ENCODE results near the gene RANBP17. TPM values are rescaled to one million over a fixed set of nuclear protein-coding genes. Genes with fewer than 3 reads are reported as not detected.

The RANBP17 gene
- total RNA-seq, 1 experiment from 2014 or later, result 3.7 TPM

DNA sequence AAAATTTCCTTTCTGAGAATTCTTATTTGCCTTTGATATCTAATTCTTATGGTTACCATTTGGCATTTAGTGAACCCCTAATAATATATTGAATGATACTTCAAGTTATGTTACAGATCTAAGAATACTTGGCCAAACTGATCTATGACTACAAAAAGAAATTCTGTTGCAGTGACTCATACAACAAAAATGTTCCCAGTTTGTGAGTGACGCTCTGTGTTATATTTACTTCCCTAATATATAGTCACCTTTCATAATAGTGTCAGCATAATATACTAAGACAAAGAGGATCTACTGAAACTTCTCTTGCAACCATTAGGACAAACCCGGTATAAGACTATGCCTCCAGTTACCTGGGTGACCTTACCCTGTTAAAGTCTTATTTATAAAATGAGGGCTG is 230.4 kb downstream of the RANBP17 start:
- DNase-seq (ENCODE audit: low spot score), result peak; percentile 10

DNA sequence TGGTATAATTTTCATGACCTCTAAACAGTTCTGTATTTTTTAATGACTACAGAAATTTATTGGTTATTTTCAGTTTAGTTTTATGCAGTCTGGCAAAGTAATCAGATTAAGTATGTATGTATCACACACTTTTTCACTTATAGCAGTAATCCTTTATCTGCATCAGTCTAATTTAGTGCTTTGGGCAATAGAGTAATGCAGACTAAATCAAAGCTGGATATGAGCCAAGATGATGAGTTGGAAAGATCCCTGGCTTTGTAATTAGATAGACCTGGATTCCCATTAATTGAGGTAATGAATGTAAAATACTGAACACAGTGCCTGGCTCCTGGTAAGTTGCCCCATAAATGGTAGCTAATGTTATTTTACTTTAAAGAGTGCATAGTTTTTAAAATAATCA is 231.8 kb downstream of the RANBP17 start:
- no peak for DNase-seq (ENCODE audit: low spot score)

DNA sequence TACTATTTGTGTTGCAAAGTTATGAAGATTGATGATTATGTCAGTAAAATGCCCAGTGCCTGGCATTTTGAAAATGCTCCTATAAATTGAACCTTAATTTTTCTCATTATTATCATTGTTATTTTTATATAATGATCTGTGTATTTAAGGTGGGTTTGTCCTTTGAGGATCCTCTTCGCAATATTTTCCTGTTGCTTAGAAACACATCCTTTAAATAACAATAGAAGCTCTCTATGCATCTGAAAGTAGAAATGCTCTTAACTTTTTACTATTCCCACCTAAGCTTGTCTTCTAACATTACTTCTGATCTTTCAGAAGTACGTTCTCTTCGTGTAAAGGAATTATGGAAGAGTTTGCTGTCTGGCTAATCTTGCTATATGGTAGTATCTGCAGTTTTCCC is 232.5 kb downstream of the RANBP17 start:
- DNase-seq (ENCODE audit: low spot score), result no peak

DNA sequence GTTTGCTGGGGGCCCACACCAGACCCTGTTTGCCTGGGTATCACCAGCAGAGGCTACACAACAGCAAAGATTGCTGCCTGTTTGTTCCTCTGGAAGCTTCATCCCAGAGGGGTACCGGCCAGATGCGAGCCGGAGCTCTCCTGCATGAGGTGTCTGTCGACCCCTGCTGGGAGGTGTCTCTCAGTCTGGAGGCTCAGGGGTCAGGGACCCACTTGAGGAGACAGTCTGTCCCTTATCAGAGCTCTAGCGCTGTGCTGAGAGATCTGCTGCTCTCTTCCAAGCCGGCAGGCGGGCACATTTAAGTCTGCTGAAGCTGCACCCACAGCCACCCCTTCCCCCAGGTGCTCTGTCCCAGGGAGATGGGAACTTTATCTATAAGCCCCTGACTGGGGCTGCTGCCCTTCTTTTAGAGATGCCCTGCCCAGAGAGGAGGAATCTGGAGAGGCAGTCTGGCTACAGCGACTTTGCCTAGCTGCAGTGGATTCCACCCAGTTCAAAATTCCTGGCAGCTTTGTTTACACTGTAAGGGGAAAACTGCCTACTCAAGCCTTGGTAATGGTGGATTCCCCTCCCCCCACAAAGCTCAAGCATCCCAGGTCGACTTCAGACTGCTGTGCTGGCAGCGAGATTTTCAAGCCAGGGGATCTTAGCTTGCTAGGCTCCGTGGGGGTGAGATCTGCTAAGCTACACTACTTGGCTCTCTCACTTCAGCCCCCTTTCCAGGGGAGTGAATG is 241.2 kb downstream of the RANBP17 start:
- DNase-seq (ENCODE audit: low spot score), result no peak

DNA sequence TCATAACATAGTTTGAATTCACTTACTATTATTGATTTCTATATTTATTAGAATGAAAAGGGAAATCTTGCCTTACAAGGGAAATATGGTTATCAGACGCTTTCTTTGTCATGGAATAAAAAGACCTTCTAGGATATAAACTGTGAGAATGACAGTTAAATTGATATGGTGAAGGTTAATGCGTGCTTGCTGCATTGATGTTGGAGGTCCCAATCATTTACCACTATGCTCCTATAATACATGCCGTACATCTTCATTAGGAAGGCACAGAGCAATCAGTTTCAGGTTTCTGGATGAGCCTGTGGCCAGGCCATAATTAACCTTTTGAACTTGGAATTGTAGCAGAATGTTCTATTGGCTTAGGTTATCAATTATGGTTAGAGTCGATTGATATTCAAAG is 245.9 kb downstream of the RANBP17 start:
- DNase-seq (ENCODE audit: low spot score), result no peak

DNA sequence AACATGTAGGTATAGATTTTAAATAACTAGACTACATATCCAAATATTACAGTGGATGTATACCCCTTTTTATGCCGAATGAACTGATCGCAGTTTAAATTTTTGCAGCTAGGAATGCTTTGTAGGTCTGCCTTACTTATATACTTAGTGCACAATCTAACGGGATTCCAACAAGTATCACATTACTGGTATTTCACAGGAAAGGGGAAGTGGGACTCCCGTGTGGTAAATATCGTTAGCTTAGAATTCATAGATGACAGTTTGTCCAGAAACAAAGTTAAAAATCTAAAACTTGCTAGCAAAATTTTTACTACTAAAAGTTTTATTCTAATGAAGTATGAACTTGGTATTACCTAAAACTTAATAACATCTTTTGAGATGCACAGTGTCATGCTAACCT is 253.7 kb downstream of the RANBP17 start:
- DNase-seq (ENCODE audit: low spot score), result no peak

DNA sequence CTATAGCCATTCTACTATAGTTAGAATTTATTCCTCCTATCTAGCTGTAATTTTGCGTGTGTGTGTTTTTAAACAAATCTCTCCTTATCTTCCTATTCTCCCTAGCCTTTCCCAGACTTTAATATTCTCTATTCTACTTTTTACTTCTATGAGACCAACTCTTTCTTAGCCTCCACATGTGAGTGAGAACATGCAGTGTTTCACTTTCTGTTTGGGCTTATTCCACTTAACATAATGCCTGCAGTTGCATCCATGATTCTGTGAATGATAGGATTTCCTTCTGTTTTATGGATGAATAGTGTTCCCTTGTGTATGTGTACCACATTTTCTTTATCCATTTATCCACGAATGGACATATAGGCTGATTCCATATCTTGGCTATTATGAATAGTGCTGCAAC is 254.9 kb downstream of the RANBP17 start:
- no peak for DNase-seq (ENCODE audit: low spot score)

DNA sequence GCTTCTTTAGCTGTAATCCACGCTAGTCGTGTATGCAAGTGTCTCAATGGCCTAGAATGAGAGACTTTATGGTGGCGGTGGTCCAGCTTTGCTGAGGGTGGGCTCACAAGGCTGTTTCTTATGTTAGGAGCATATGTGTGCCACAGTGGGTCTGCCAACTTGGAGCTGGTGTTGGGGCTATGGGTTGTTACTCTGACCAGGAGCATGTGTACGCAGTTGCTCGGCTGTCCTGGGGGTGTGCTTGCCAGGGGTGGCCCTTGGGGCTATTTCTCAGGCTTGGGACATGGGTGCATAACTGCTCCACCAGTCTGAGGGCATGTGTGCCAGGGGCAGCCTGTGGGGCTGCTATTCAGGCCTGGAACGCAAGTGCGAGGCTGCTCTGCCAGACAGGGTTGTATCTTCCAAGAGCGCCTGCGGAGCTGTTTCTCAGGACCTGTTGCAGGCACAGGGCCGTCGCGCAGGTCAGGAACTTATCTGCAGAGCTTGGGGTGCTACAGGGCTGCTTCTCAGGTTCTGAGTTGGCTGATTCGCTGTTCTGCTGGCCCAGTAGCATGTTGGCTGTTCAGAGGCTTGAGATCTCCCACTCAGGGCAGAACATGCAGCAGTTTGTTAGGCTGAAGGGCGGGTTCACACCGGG is 259.3 kb downstream of the RANBP17 start:
- no peak for DNase-seq (ENCODE audit: low spot score)

DNA sequence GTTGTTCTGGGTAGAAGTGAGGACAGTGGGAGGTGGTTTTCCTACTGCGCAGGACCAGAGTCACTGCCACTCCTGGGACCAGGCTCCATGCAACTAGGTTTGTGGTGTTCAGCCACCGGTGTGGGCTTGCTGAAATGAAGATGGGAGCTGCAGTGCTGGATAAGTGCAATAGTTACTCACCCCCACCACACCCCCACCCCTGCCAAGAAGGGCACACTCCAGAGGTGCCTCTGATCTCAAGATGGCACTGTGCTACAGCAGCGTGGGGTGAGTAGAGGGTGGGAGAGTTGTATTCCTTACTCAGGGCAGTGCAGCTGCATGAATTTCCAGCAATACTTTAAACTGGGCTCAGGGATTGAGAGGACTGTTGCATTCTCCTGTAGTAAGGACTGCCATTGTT is 259.8 kb downstream of the RANBP17 start:
- no peak for DNase-seq (ENCODE audit: low spot score)

DNA sequence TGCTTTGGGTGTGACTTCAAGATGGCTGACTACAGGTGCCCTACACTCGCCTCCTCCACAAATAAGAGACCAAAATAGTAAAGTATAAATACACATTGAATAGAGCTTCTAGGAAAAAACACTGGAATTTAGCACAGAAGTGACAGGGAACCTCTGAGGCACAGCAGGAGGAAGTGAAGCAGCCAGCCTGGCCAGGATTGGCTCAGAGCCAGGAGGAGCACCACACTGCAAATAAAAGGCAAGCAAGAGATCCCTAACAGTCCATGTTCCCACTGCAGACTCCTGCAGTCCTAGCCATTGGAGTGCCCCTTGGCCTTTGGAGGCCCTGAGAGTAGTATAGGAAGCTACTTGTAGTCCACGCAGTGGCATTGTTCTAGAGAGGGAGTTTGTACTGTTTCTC is 260.6 kb downstream of the RANBP17 start:
- DNase-seq (ENCODE audit: low spot score), result peak; percentile 16

DNA sequence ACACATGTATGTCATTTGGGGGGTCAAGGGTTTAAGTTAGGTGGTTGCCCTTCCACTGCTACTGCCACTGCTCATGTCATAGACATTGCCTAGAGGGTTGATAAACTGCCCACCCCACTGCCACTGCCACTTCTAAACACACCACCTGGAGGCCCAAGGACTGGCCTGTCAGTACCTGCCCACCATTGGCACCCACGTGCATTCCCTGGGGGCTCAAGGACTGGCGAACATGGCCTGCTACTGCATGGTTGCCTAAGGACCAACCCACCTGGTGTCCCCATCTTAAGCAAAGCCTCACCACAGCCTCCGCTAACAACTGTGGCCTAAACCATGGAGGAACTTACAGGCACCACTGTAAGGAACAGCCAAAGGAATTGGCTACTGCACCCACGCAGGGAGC is 261.6 kb downstream of the RANBP17 start:
- no peak for DNase-seq (ENCODE audit: low spot score)

DNA sequence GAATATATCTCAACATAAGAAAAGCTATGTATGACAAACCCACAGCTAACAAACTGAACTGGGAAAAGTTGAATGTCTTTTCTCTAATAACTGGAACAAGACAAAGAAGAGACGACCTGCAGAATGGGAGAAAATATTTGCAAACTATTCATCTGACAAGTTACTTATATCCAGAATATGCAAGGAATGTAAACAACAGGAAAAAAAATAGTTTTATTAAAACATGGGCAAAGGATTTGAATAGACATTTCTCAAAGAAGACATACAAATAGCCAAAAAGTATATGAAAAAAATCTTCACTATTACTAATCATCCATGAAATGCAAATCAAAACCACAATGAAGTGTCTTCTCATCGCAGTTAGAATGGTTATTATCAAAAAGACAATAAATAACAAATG is 265.5 kb downstream of the RANBP17 start:
- DNase-seq (ENCODE audit: low spot score), result no peak

DNA sequence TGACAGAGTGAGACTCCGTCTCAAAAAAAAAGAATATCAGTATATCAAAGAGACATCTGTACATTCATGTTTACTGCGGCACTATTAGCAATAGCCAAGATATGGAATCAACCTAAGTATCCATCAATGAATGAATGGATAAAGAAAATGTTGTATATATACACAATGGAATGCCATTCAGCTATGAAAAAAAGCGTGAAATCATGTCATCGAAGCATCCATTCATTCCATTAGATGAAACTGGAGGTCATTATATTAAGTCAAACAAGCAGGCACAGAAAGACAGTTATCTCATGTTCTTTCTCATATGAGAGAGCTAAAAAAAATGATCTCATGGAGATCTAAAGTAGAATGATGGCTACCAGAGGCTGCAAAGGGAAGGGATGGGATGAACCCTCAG is 266.3 kb downstream of the RANBP17 start:
- DNase-seq (ENCODE audit: low spot score), result no peak

DNA sequence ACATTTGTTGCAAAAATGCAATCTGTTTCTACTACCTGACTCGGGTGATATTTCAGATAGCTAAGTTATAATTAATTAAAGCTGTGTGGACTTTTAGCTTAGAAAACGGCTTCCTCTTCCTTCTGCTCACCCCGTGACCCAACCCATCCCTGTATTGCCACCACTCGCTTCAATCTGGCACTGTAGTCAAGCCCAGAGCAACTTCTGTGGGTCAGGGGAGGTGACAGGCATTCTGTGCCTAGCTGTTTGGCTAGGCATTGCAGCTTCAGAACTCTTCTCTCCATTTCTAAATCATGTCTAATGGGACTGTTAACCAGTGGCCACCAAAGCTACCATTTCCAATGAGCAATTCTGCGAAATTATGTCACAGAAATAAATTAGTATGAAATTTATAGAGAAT is 267.5 kb downstream of the RANBP17 start:
- DNase-seq (ENCODE audit: low spot score), result no peak

DNA sequence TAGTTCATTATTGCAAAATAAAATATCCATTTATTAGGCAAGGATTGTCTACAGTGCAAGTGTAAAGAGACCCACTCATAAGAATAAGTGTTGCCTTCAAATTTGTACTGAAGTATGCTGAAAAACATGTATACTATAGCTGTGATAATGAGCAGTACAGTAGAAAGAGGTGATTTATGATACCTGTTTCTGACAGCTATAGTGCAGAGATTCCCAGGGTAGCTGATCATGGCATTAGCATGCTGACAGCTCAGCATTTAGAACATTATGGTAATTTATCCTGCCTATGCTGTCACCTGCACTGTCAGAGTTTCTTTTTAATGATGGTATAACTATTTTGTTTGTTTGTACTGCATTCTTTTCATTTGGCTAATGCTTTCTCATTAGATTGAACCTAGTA is 269.7 kb downstream of the RANBP17 start:
- no peak for DNase-seq (ENCODE audit: low spot score)

DNA sequence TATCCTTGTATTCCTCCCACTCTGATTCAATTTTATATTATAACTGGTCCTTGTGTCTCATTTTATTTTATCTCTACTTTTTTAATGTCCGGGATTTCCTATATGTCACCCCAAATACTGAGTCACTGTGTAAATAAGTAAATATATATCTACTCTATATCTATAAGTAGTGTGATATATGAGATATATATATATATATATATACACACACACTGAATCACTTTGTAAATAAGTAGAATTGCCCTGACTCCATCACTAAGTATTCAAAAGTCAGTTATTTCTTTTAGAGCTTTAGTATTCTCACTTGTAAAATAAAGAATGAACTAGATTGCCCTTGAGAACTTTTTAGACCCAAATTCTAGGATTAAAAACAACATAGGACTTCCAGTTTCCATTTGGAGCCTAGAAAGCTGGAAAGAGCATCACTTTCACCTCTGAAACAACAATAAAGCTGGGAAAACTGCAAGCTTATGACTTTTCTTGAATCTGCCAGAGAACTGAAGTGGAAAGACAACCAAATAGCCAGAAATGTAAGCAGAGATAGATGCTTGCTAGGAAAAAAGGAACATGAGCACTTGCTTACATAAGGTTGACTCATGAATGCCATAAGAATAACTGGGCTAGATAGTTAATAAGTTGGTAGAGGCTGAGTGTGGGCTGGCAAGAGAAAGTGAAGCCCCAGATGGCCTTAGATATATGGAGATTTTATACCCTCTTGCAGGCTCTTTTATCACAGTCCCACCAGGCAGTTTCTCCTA is 276.1 kb downstream of the RANBP17 start:
- DNase-seq (ENCODE audit: low spot score), result no peak

DNA sequence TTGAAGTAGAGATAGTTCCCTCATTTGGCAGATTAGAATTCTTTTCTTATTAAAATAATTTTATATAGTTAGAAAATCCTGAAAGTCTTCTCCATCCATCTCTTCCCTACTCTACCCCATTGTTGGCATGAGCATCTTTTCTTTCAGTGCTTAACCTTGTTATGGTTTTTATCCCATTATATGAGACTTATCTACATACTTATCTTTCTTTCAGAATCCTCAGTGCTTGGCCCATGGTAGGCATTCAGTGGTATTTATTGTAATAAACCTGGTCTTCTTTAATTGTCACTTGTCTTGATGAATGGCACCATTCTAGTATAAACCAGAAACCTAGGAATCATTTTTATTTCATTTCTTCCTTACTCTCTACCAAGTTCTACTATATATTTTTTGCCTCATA is 277.4 kb downstream of the RANBP17 start:
- DNase-seq (ENCODE audit: low spot score), result no peak

DNA sequence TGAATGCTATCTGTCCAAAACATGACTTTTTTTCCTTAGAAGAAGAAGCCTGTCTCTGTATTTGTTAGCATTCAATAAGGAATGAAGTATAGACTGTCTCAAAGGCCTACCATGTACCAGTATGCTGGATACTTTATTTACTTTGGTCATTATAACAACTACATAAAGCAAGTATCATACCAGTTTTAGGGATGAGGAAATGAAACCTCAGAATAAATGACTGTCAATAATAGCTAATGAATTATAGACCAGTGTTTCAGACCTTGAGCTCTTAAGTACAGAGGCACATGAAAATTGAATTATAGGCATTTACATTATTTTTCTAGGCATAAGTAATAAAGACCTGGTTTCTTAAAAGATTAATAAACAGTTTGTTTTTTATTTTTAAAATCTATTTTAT is 280.8 kb downstream of the RANBP17 start:
- DNase-seq (ENCODE audit: low spot score), result no peak

DNA sequence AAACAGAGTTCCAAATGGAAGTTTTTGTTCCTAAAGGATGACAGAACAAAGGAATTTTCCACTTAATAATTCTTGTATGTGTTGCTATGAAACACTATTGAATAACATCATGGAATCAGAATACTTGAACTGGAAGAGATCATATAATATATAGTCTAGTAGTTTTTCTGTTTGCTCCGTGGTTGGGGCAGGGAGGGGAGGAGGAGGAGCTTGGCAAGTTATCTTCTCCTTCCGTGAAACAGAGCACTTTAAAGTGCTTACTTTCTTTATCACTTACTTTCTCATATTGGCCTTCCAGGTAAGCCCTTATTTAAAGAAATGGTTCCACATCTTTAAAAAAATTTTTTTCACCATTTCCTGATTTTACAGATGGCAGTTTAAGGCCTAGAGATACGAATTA is 281.4 kb downstream of the RANBP17 start:
- no peak for DNase-seq (ENCODE audit: low spot score)

DNA sequence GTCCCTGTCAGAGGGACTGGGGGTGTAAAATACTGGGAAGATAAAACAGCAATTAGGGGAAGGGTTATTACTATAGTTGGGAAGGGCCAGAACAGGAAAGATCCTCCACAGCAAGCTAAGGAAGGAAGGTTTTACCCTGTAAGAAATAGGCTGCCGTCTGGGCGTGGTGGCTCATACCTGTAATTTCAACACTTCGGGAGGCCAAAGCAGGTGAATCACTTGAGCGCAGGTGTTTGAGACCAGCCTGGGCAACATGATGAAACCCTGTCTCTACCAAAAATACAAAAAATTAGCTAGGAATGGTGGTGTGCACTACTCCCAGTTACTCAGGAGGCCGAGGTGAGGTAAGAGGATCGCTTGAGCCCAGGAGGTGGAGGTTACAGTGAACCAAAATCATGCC is 282.1 kb downstream of the RANBP17 start:
- DNase-seq (ENCODE audit: low spot score), result no peak

DNA sequence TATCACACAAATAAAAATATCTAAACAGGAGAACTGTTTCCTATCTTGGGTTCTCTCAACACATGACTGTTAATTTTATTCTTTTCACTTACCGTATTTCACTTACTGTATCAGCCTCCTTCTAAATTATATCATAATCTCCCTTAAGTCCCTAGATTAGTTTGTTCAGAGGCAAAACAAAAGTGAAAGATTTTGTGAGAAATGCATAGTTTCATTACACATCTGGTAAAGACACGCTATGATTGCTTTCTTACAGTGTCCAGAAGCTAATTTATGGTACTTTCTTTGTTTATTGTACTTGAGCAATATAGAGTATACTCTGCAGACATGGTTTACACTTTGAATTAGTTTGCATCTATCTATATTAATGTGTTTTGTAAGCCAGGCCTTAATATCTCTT is 287.5 kb downstream of the RANBP17 start:
- DNase-seq (ENCODE audit: low spot score), result no peak

DNA sequence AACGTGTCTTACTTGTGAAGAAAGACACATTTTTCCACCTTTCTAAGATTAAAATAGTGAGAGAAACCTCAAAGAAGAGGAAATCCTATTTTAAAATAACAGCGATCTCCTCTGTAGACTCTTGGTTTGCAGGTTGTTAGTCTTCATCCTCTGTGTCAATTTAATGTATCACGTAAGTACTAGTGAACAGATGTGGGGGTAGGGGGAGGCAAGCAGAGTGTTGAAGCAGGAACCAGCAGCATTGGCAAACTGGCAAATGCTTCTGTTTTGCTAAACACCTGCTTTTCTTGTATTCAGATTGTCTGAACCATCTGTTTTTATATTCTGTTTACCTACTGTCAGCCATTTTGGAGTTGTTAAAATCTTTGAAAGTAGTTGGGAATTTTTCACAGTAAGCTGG is 288.0 kb downstream of the RANBP17 start:
- DNase-seq (ENCODE audit: low spot score), result no peak

DNA sequence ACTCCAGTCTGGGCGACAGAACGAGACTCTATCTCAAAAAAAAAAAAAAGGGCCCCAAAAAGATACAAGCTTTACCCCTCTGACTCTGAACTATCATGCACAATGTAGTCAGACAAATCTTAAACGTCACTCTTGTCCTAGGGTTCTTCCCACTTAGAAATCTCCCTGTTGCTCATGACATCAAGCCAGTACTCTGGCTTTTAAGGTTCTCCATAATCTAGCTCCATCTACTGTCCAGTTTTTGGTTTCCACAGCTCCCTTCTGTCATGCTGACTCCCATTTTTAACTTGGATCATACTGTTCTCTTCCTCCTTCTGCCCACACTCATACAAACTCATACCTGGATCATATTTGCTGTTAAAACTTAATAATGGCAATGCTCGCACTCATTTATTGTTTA is 290.6 kb downstream of the RANBP17 start:
- DNase-seq (ENCODE audit: low spot score), result peak; percentile 51
